ENCODE data around the gene PLEKHA7. TPM values are rescaled to one million over a fixed set of nuclear protein-coding genes. Genes with fewer than 3 reads are reported as not detected.
"Not testable (repeated sequence)": the region's sequence is repeated elsewhere in the genome, so short reads cannot be mapped to it uniquely, and the experiment has no call there.

Gene PLEKHA7
- total RNA-seq, 4 donors from 2014 or later: 16.9 to 35.1 (median 24.1) TPM

GRCh38 chr11:17000987-17001386 is 13.2 kb downstream of the PLEKHA7 start:
- H3K4me3 ChIP-seq (ENCODE audit: low read depth, poor library complexity, severe bottlenecking): no peak overlapping the region
- DNase-seq (ENCODE audit: low spot score in 2 of 2): no peak
- TF ChIP-seq POLR2A (IDR thresholded peaks at IDR 0.05): no peak
- TF ChIP-seq, protein P1, sequence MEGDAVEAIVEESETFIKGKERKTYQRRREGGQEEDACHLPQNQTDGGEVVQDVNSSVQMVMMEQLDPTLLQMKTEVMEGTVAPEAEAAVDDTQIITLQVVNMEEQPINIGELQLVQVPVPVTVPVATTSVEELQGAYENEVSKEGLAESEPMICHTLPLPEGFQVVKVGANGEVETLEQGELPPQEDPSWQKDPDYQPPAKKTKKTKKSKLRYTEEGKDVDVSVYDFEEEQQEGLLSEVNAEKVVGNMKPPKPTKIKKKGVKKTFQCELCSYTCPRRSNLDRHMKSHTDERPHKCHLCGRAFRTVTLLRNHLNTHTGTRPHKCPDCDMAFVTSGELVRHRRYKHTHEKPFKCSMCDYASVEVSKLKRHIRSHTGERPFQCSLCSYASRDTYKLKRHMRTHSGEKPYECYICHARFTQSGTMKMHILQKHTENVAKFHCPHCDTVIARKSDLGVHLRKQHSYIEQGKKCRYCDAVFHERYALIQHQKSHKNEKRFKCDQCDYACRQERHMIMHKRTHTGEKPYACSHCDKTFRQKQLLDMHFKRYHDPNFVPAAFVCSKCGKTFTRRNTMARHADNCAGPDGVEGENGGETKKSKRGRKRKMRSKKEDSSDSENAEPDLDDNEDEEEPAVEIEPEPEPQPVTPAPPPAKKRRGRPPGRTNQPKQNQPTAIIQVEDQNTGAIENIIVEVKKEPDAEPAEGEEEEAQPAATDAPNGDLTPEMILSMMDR (IDR thresholded peaks at IDR 0.05): no peak
- intact Hi-C loops (cut with DNase I; ENCODE audit: low total_unique reads): no loop called here
- 44 to 58% methylated on average over 2 of the region's 2 CpGs for WGBS, 2 donors

GRCh38 chr11:17000253-17000652 is 14.0 kb downstream of the PLEKHA7 start:
- WGBS, 2 donors: 86 to 96% methylated on average over 1 of the region's 1 CpG
- H3K4me3 ChIP-seq (ENCODE audit: low read depth, poor library complexity, severe bottlenecking); intact Hi-C loops (cut with DNase I; ENCODE audit: low total_unique reads); DNase-seq (ENCODE audit: low spot score in 2 of 2): not testable (repeated sequence)

- no peak for DNase-seq (ENCODE audit: low spot score in 2 of 2)
- intact Hi-C loops (cut with DNase I; ENCODE audit: low total_unique reads): no loop called here
- no peak for TF ChIP-seq POLR2A (IDR thresholded peaks at IDR 0.05)
- TF ChIP-seq, protein P1 (IDR thresholded peaks at IDR 0.05): no peak
- no peak overlapping the region for H3K4me3 ChIP-seq (ENCODE audit: low read depth, poor library complexity, severe bottlenecking)
- WGBS, 2 donors: 71 to 87% methylated on average over 2 of the region's 2 CpGs
These were observed 15.1 kb downstream of the PLEKHA7 start for GRCh38 chr11:16999116-16999515.

DNA sequence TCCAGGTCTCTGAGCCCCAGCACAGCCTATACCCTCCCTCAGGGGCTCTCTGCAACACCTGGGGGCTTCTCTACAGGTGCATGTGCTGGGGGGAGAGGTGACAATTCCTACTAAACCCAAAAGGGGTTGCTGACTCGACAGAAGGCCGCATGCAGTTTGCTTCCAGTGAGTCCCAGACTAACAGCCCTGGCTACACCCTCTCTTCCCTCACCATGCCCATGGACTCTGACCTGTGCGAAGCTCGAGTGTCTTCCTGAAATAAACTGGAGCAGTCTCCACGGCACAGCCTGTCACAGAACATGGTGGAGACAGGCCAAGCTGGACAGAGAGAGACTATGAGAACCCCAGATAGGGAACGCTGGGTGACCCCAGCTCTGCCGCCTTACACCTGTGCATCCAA is 16.6 kb downstream of the PLEKHA7 start:
- H3K4me3 ChIP-seq (ENCODE audit: low read depth, poor library complexity, severe bottlenecking): no peak overlapping the region
- DNase-seq (ENCODE audit: low spot score in 2 of 2): no peak
- 74 to 81% methylated on average over 7 of the region's 7 CpGs for WGBS, 2 donors
- TF ChIP-seq POLR2A (IDR thresholded peaks at IDR 0.05): no peak
- TF ChIP-seq, protein P1 (IDR thresholded peaks at IDR 0.05): no peak
- intact Hi-C loops (cut with DNase I; ENCODE audit: low total_unique reads): no loop called here

DNA sequence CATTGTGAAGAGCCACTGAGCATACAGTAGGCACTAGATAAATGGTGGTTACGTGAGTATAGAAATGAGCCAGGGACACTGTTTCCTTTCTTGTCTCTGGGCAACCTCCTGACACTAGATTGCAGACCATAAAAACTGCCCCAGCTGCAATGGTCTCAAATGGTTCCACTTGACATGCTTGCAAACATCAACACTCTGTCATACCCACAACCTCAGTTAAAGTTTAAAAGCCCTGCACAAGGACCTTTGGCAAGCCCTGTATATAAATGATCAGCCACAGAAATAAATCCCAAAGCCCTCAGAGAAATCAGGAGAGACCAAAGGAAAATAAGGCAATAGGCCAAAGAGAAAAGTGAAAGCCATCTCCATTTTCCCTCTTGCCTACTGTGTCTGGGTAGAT is 20.7 kb downstream of the PLEKHA7 start:
- TF ChIP-seq POLR2A (IDR thresholded peaks at IDR 0.05): no peak
- TF ChIP-seq, protein P1 (IDR thresholded peaks at IDR 0.05): no peak
- no peak overlapping the region for H3K4me3 ChIP-seq (ENCODE audit: low read depth, poor library complexity, severe bottlenecking)
- intact Hi-C loops (cut with DNase I; ENCODE audit: low total_unique reads): no loop called here
- 94 to 100% methylated on average over 1 of the region's 1 CpG for WGBS, 2 donors
- DNase-seq (ENCODE audit: low spot score in 2 of 2): no peak

GRCh38 chr11:16992846-16993245 is 21.4 kb downstream of the PLEKHA7 start:
- no peak for TF ChIP-seq POLR2A (IDR thresholded peaks at IDR 0.05)
- TF ChIP-seq, protein P1 (IDR thresholded peaks at IDR 0.05): no peak
- no peak for DNase-seq (ENCODE audit: low spot score in 2 of 2)
- WGBS, 2 donors: 77% methylated on average over 3 of the region's 3 CpGs
- H3K4me3 ChIP-seq (ENCODE audit: low read depth, poor library complexity, severe bottlenecking): no peak overlapping the region
- intact Hi-C loops (cut with DNase I; ENCODE audit: low total_unique reads): no loop called here
